WTC11 (cell line): ENCODE measurements around the gene LYSMD1. TPM values are rescaled to one million over a fixed set of nuclear protein-coding genes. Genes with fewer than 3 reads are reported as not detected.

Experiments
- ATAC-seq: fragments of 200-7000 bp; cut with Tn5 transposase; 2 replicates; pipeline ENCODE4 v1.10.0; 2021; ENCODE audit warnings: mild to moderate bottlenecking, moderate library complexity
- CTCF ChIA-PET: fragments of 300-600 bp; sonication (Branson Sonifier 250); formaldehyde crosslinking; loops from one replicate; lab custom pipeline; 2021; ENCODE audit warnings: antibody characterized with exemption; lab: Charles Lee
- POLR2A ChIA-PET: fragments of 350-600 bp; sonication (Branson Sonifier 250); formaldehyde crosslinking; loops from one replicate; lab custom pipeline; 2021; ENCODE audit warnings: antibody characterized with exemption; lab: Charles Lee
- DNase-seq: peaks from one replicate; pipeline ENCODE4 v3.0.0; 2021; ENCODE audit warnings: low spot score
- H3K27ac Mint-ChIP-seq: 2 replicates; pipeline ENCODE4 v1.8.0; 2021; ENCODE audit warnings: mixed read lengths
- H3K27me3 Mint-ChIP-seq: 2 replicates; pipeline ENCODE4 v1.8.0; 2021; ENCODE audit warnings: low read depth, mild to moderate bottlenecking, moderate library complexity, mixed read lengths
- H3K36me3 Mint-ChIP-seq: 2 replicates; pipeline ENCODE4 v1.8.0; 2021; ENCODE audit warnings: mixed read lengths
- H3K4me1 Mint-ChIP-seq: 2 replicates; pipeline ENCODE4 v1.8.0; 2022; ENCODE audit warnings: mixed read lengths
- H3K4me3 Mint-ChIP-seq: 2 replicates; pipeline ENCODE4 v1.8.0; 2021; ENCODE audit warnings: mild to moderate bottlenecking, moderate library complexity, mixed read lengths
- H3K9me3 Mint-ChIP-seq: 2 replicates; pipeline ENCODE4 v1.8.0; 2021; ENCODE audit warnings: mixed read lengths
- ATF2 ChIP-seq: sonication (generic); formaldehyde crosslinking; IDR thresholded peaks from 2 replicates; pipeline ENCODE4 v1.8.1; 2022; ENCODE audit warnings: low read depth, missing genetic modification reagents, borderline replicate concordance
- CBFB ChIP-seq: sonication (generic); formaldehyde crosslinking; IDR thresholded peaks from 2 replicates; pipeline ENCODE4 v1.8.1; 2022; ENCODE audit warnings: mild to moderate bottlenecking, low read depth, missing genetic modification reagents
- CREB1 ChIP-seq: sonication (generic); formaldehyde crosslinking; IDR thresholded peaks from 2 replicates; pipeline ENCODE4 v1.8.0; 2023; ENCODE audit warnings: mild to moderate bottlenecking, missing genetic modification reagents
- CTCF ChIP-seq: fragments of 200-600 bp; IDR thresholded peaks from 2 replicates; pipeline ENCODE4 v1.8.0; 2022; ENCODE audit warnings: antibody characterized with exemption
- ESRRA ChIP-seq: sonication (generic); formaldehyde crosslinking; IDR thresholded peaks from 2 replicates; pipeline ENCODE4 v1.8.1; 2022; ENCODE audit warnings: mild to moderate bottlenecking, missing genetic modification reagents, borderline replicate concordance
- GABPB1 ChIP-seq: sonication (generic); formaldehyde crosslinking; IDR thresholded peaks from 2 replicates; pipeline ENCODE4 v1.8.1; 2023; ENCODE audit warnings: mild to moderate bottlenecking, missing genetic modification reagents
- GRHL2 ChIP-seq: fragments of 250-450 bp; sonication (Bioruptor Pico); IDR thresholded peaks from 2 replicates; pipeline ENCODE4 v1.8.0; 2022; ENCODE audit warnings: mild to moderate bottlenecking, moderate library complexity; ENCODE audit not compliant: insufficient replicate concordance, severe bottlenecking
- MAX ChIP-seq: sonication (generic); formaldehyde crosslinking; IDR thresholded peaks from 2 replicates; pipeline ENCODE4 v1.8.0; 2022; ENCODE audit warnings: mild to moderate bottlenecking, missing genetic modification reagents
- MLX ChIP-seq: sonication (generic); formaldehyde crosslinking; IDR thresholded peaks from 2 replicates; pipeline ENCODE4 v1.8.1; 2023; ENCODE audit warnings: mild to moderate bottlenecking, missing genetic modification reagents, moderate library complexity
- NFATC4 ChIP-seq: fragments of 250-450 bp; sonication (Bioruptor Pico); IDR thresholded peaks from 2 replicates; pipeline ENCODE4 v1.9.0; 2021; ENCODE audit warnings: mild to moderate bottlenecking
- NFYB ChIP-seq: sonication (generic); formaldehyde crosslinking; conservative IDR thresholded peaks from 2 replicates; pipeline ENCODE4 v1.8.0; 2022; ENCODE audit warnings: low read depth, missing genetic modification reagents
- PRDM15 ChIP-seq: sonication (generic); formaldehyde crosslinking; IDR thresholded peaks from 2 replicates; pipeline ENCODE4 v1.8.0; 2022; ENCODE audit warnings: missing genetic modification reagents
- PREB ChIP-seq: sonication (generic); formaldehyde crosslinking; IDR thresholded peaks from 2 replicates; pipeline ENCODE4 v1.8.1; 2022; ENCODE audit warnings: mild to moderate bottlenecking, missing genetic modification reagents, moderate library complexity, borderline replicate concordance
- SOX15 ChIP-seq: fragments of 250-450 bp; sonication (Bioruptor Pico); IDR thresholded peaks from 2 replicates; pipeline ENCODE4 v1.9.0; 2021; ENCODE audit warnings: mild to moderate bottlenecking
- TCF7 ChIP-seq: sonication (generic); formaldehyde crosslinking; IDR thresholded peaks from 2 replicates; pipeline ENCODE4 v1.8.0; 2022; ENCODE audit warnings: mild to moderate bottlenecking, low read depth, missing genetic modification reagents, moderate library complexity
- ZBTB21 ChIP-seq: sonication (generic); formaldehyde crosslinking; IDR thresholded peaks from 2 replicates; pipeline ENCODE4 v1.8.1; 2023; ENCODE audit warnings: mild to moderate bottlenecking, missing genetic modification reagents, borderline replicate concordance
- ZNF219 ChIP-seq: sonication (generic); formaldehyde crosslinking; IDR thresholded peaks from 2 replicates; pipeline ENCODE4 v1.8.0; 2023; ENCODE audit warnings: missing genetic modification reagents, mild to moderate bottlenecking, borderline replicate concordance
- ZNF263 ChIP-seq: sonication (generic); formaldehyde crosslinking; IDR thresholded peaks from 2 replicates; pipeline ENCODE4 v1.8.1; 2022; ENCODE audit warnings: low read depth, mild to moderate bottlenecking, moderate library complexity, missing genetic modification reagents
- ZNF512 ChIP-seq: sonication (generic); formaldehyde crosslinking; IDR thresholded peaks from 2 replicates; pipeline ENCODE4 v1.8.1; 2022; ENCODE audit warnings: missing genetic modification reagents, borderline replicate concordance
- total RNA-seq: library from RNA; stranded (reverse); gene quantifications from 3 replicates; pipeline ENCODE4 v1.2.3, GENCODE V29; 2021

Gene LYSMD1
- total RNA-seq, 1 experiment from 2014 or later, result 7.8 TPM

GRCh38 chr1:151135433-151136385, 30.0 kb downstream of the LYSMD1 start:
- ChIA-PET CTCF (interaction anchor here (1.0 to 4.2 kb wide), 5 partner anchors 8 to 160 kb away, joined by 3 to 39 read pairs (median 4); no protein-coding TSS in a partner anchor), POLR2A (interaction anchor here (0.8 to 0.9 kb wide), 2 partner anchors 9 to 30 kb away, joined by 3 read pairs; partner anchors contain the start of gene LYSMD1)
- TF ChIP-seq CREB1 (CRISPR knock-in tag) (no peak), GRHL2 (CRISPR knock-in tag) (no peak), ESRRA (CRISPR knock-in tag) (no peak), CTCF (no peak), MAX (CRISPR knock-in tag) (no peak), PREB (CRISPR knock-in tag) (no peak), CBFB (no peak), GABPB1 (CRISPR knock-in tag) (no peak), MLX (CRISPR knock-in tag) (no peak), ZNF219 (no peak)
- Mint-ChIP-seq H3K36me3 (peaks cover 17% of the 10 kb centered on the region), H3K4me3 (no peak overlapping the region), H3K9me3 (no peaks in the 10 kb centered on the region; the same call in 1 of the 2 replicates), H3K27ac (no peak overlapping the region), H3K27me3 (peaks cover 38% of the 10 kb centered on the region), H3K4me1 (peaks cover 3% of the 10 kb centered on the region)
- DNase-seq (peak; percentile 32), ATAC-seq (no peak)

GRCh38 chr1:151134991-151135390, 30.7 kb downstream of the LYSMD1 start:
- H3K27me3 Mint-ChIP-seq, result peaks cover 43% of the 10 kb centered on the region
- no peak for DNase-seq
- no peak for TF ChIP-seq ATF2 (CRISPR knock-in tag)
- TF ChIP-seq NFATC4 (CRISPR knock-in tag), result no peak
- ChIA-PET POLR2A (interaction anchor here (0.9 kb wide), 1 partner anchor 9 kb away, joined by 3 read pairs; no protein-coding TSS in a partner anchor), CTCF (interaction anchor here (1.1 to 4.2 kb wide), 3 partner anchors 9 to 35 kb away, joined by 4 to 39 read pairs (median 30); no protein-coding TSS in a partner anchor)
- no peaks in the 10 kb centered on the region; the same call in 1 of the 2 replicates for H3K9me3 Mint-ChIP-seq
- H3K27ac Mint-ChIP-seq, result no peak overlapping the region
- peaks cover 8% of the 10 kb centered on the region for H3K4me1 Mint-ChIP-seq
- no peak for ATAC-seq
- no peak overlapping the region for H3K4me3 Mint-ChIP-seq
- peaks cover 17% of the 10 kb centered on the region for H3K36me3 Mint-ChIP-seq

GRCh38 chr1:151134396-151134795, 31.3 kb downstream of the LYSMD1 start:
- no peak for DNase-seq
- H3K4me3 Mint-ChIP-seq, result no peak overlapping the region
- H3K9me3 Mint-ChIP-seq, result no peaks in the 10 kb centered on the region; the same call in 1 of the 2 replicates
- peaks cover 17% of the 10 kb centered on the region for H3K36me3 Mint-ChIP-seq
- peaks cover 43% of the 10 kb centered on the region for H3K27me3 Mint-ChIP-seq
- ATAC-seq, result no peak
- no peak overlapping the region for H3K27ac Mint-ChIP-seq
- ChIA-PET POLR2A (interaction anchor here (0.5 kb wide), 1 partner anchor 72 kb away, joined by 3 read pairs; no protein-coding TSS in a partner anchor), CTCF (interaction anchor here (1.3 to 4.2 kb wide), 3 partner anchors 9 to 35 kb away, joined by 3 to 39 read pairs (median 30); no protein-coding TSS in a partner anchor)
- H3K4me1 Mint-ChIP-seq, result peaks cover 8% of the 10 kb centered on the region
- TF ChIP-seq TCF7 (CRISPR knock-in tag), result no peak
- TF ChIP-seq ZNF263 (CRISPR knock-in tag), result no peak
- no peak for TF ChIP-seq ZBTB21 (CRISPR knock-in tag)
- TF ChIP-seq ZNF512 (CRISPR knock-in tag), result no peak
- TF ChIP-seq NFYB, result no peak
- TF ChIP-seq SOX15 (CRISPR knock-in tag), result no peak
- no peak for TF ChIP-seq PRDM15 (CRISPR knock-in tag)
